Measurements from ENCODE around the gene CAMKV. TPM values are rescaled to one million over a fixed set of nuclear protein-coding genes. Genes with fewer than 3 reads are reported as not detected.

CAMKV gene
- total RNA-seq, 1 experiment from 2014 or later: 13.1 TPM

DNA sequence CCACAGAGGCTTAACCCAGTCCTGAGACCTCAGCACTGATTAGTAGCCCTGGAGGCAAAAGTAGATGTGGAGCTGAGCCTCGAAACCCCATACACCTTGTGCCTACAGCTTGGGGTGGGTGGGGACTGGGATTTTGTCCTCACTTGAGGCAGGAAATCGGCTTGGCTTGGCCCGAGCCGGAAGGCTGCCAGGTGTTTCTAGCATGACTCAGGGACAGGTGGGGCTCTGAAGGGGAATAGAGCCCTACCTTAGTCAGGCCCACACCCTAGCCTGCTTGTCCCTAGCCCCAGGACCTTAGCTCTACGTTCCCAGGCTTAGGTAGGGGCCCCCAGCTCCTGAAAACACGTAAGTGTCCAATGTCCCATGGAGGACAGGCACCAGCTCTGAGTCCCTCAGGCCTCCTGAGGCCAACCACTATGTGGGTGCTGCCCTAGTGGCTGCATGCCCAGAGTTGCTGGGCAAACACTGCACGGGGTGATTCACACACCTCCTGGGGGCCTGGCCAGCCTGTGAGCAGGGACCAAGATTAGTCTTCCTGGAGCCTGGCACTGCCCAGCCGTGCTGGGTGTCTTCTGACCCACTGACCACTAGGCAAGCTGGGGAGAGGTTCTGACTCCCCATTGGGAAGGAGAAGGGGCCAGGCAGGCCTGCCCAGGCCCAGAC is 30.9 kb upstream of the CAMKV start:
- intact Hi-C loops (cut with micrococcal nuclease; ENCODE audit: unreplicated experiment): loop anchor here (5.0 kb wide), 1 partner anchor 43 kb away; the partner anchor contains the start of gene TRAIP
- no TSS peak for BruUV-seq (replicated peaks)
- Mint-ChIP-seq H3K9me3 (ENCODE audit: unreplicated experiment) (no peaks in the 10 kb centered on the region), H3K4me1 (ENCODE audit: low read depth, unreplicated experiment) (peaks cover 1% of the 10 kb centered on the region), H3K27ac (ENCODE audit: unreplicated experiment) (no peak overlapping the region), H3K27me3 (ENCODE audit: insufficient read depth, unreplicated experiment) (no peaks in the 10 kb centered on the region), H3K4me3 (ENCODE audit: unreplicated experiment) (no peak overlapping the region), H3K36me3 (ENCODE audit: insufficient read depth, unreplicated experiment) (peaks cover 5% of the 10 kb centered on the region)
- H3K4me3 ChIP-seq (ENCODE audit: low read depth, low read length): no peak overlapping the region
- ChIA-PET POLR2A (no interaction called here), CTCF (interaction anchor here (0.6 to 1.3 kb wide), 3 partner anchors 56 to 67 kb away, joined by 3 to 6 read pairs (median 3); no protein-coding TSS in a partner anchor)
- TF ChIP-seq, protein P1, sequence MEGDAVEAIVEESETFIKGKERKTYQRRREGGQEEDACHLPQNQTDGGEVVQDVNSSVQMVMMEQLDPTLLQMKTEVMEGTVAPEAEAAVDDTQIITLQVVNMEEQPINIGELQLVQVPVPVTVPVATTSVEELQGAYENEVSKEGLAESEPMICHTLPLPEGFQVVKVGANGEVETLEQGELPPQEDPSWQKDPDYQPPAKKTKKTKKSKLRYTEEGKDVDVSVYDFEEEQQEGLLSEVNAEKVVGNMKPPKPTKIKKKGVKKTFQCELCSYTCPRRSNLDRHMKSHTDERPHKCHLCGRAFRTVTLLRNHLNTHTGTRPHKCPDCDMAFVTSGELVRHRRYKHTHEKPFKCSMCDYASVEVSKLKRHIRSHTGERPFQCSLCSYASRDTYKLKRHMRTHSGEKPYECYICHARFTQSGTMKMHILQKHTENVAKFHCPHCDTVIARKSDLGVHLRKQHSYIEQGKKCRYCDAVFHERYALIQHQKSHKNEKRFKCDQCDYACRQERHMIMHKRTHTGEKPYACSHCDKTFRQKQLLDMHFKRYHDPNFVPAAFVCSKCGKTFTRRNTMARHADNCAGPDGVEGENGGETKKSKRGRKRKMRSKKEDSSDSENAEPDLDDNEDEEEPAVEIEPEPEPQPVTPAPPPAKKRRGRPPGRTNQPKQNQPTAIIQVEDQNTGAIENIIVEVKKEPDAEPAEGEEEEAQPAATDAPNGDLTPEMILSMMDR (IDR thresholded peaks at IDR 0.05; ENCODE audit: insufficient read depth in 1 of 2, low read depth in 1 of 2, low read length in 1 of 2, severe bottlenecking in 1 of 2, unreplicated experiment in 1 of 2): no peak
- peaks cover 35% of the 10 kb centered on the region for H3K4me1 ChIP-seq
- peak; percentile 23 to 76 for DNase-seq
- no peaks in the 10 kb centered on the region for H3K27me3 ChIP-seq (replicated peaks; ENCODE audit: control insufficient read depth, insufficient read depth, low read length)
- H3K9me3 ChIP-seq: no peaks in the 10 kb centered on the region
- no peaks in the 10 kb centered on the region; the same call in 1 of the 2 replicates for H3K36me3 ChIP-seq (ENCODE audit: control insufficient read depth, insufficient read depth, low read length)

DNA sequence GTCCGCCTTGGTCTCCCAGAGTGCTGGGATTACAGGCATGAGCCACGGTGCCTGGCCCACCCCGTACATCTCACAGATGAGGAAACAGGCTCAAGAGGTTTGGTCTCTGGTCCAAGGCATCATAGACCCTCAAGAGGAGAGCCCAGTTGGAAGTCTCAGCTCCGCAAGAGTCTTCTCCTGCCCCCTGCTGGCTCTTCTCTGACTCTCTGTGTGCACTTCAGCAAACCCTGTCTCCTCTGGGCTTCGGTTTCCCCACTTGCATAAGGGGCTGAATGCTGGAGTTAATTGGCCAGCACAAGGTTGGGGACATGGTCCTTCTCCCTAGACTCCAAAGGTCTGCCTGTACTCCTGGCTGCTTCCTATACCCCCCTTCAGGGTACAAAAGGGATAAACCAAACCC is 30.1 kb upstream of the CAMKV start:
- Mint-ChIP-seq H3K4me1 (ENCODE audit: low read depth, unreplicated experiment) (no peaks in the 10 kb centered on the region), H3K4me3 (ENCODE audit: unreplicated experiment) (no peak overlapping the region), H3K27me3 (ENCODE audit: insufficient read depth, unreplicated experiment) (no peaks in the 10 kb centered on the region), H3K36me3 (ENCODE audit: insufficient read depth, unreplicated experiment) (peaks cover 5% of the 10 kb centered on the region), H3K27ac (ENCODE audit: unreplicated experiment) (no peak overlapping the region), H3K9me3 (ENCODE audit: unreplicated experiment) (no peaks in the 10 kb centered on the region)
- no TSS peak for BruUV-seq (replicated peaks)
- TF ChIP-seq, protein P1 (IDR thresholded peaks at IDR 0.05; ENCODE audit: insufficient read depth in 1 of 2, low read depth in 1 of 2, low read length in 1 of 2, severe bottlenecking in 1 of 2, unreplicated experiment in 1 of 2): peak; percentile 20 to 32
- no peaks in the 10 kb centered on the region for H3K27me3 ChIP-seq (replicated peaks; ENCODE audit: control insufficient read depth, insufficient read depth, low read length)
- ChIA-PET CTCF (interaction anchor here (0.6 to 1.3 kb wide), 4 partner anchors 11 to 455 kb away, joined by 3 to 8 read pairs (median 6); no protein-coding TSS in a partner anchor), POLR2A (no interaction called here)
- intact Hi-C loops (cut with micrococcal nuclease; ENCODE audit: unreplicated experiment): loop anchor here (5.0 kb wide), 1 partner anchor 43 kb away; the partner anchor contains the start of gene TRAIP
- H3K4me3 ChIP-seq (ENCODE audit: low read depth, low read length): no peak overlapping the region
- no peaks in the 10 kb centered on the region for H3K9me3 ChIP-seq
- peaks cover 27% of the 10 kb centered on the region for H3K4me1 ChIP-seq
- peak in 1 of 2 experiments; percentile 29 for DNase-seq
- no peaks in the 10 kb centered on the region; the same call in 1 of the 2 replicates for H3K36me3 ChIP-seq (ENCODE audit: control insufficient read depth, insufficient read depth, low read length)

DNA sequence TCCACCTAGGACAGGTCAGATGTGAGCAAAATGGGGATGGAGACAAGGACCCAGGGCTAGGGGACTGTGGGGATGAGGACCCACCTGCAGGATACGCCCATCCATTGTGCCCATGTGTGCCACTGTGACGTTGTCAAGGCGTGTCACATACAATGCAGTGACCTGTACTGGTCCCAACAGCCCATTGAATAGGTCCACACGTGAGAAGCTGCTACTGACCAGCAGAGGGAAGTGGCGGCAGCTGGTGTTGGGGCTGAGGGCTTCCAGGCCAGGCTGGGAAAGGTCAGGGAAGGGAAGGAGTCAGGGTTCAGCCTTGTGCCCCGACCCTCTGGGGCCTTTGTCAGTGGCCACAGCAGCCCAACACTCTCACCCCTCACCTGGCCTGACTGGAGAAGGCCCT is 29.3 kb upstream of the CAMKV start:
- CTCF ChIA-PET: no interaction called here
- no peaks in the 10 kb centered on the region for H3K9me3 ChIP-seq
- H3K4me1 ChIP-seq: peaks cover 19% of the 10 kb centered on the region
- no TSS peak for BruUV-seq (replicated peaks)
- POLR2A ChIA-PET: no interaction called here
- intact Hi-C loops (cut with micrococcal nuclease; ENCODE audit: unreplicated experiment): no loop called here
- H3K27me3 ChIP-seq (replicated peaks; ENCODE audit: control insufficient read depth, insufficient read depth, low read length): no peaks in the 10 kb centered on the region
- no peak overlapping the region for H3K4me3 ChIP-seq (ENCODE audit: low read depth, low read length)
- TF ChIP-seq, protein P1 (IDR thresholded peaks at IDR 0.05; ENCODE audit: insufficient read depth in 1 of 2, low read depth in 1 of 2, low read length in 1 of 2, severe bottlenecking in 1 of 2, unreplicated experiment in 1 of 2): no peak
- peaks cover 3% of the 10 kb centered on the region for H3K36me3 Mint-ChIP-seq (ENCODE audit: insufficient read depth, unreplicated experiment)
- H3K9me3 Mint-ChIP-seq (ENCODE audit: unreplicated experiment): no peaks in the 10 kb centered on the region
- H3K36me3 ChIP-seq (ENCODE audit: control insufficient read depth, insufficient read depth, low read length): no peaks in the 10 kb centered on the region; the same call in 1 of the 2 replicates
- no peaks in the 10 kb centered on the region for H3K4me1 Mint-ChIP-seq (ENCODE audit: low read depth, unreplicated experiment)
- no peak for DNase-seq
- no peak overlapping the region for H3K27ac Mint-ChIP-seq (ENCODE audit: unreplicated experiment)
- H3K27me3 Mint-ChIP-seq (ENCODE audit: insufficient read depth, unreplicated experiment): no peaks in the 10 kb centered on the region
- H3K4me3 Mint-ChIP-seq (ENCODE audit: unreplicated experiment): no peak overlapping the region
